GM10248 (cell line): ENCODE results near the gene KATNAL1.
A peak's percentile ranks its signal among the peaks of the same experiment; 100 is the strongest.
"Not testable (repeated sequence)": the region's sequence is repeated elsewhere in the genome, so short reads cannot be mapped to it uniquely, and the experiment has no call there.

ENCODE experiments used
- CTCF ChIA-PET: fragments of 300-600 bp; sonication (Branson Sonifier 250); formaldehyde crosslinking; extraction: SDS; loops from one replicate; lab custom pipeline; 2021; ENCODE audit warnings: antibody characterized with exemption; lab: Yijun Ruan, JAX
- POLR2A ChIA-PET: fragments of 350-650 bp; sonication (Branson Sonifier 250); formaldehyde crosslinking; extraction: SDS; loops from one replicate; lab custom pipeline; 2020; ENCODE audit warnings: antibody characterized with exemption; lab: Yijun Ruan, JAX
- DNase-seq: peaks from one replicate; pipeline ENCODE4 v3.0.0; 2012; ENCODE audit errors: extremely low spot score
- TF ChIP-seq, protein P1 (sequence below): IDR thresholded peaks from 2 replicates; pipeline ENCODE4 v1.5.1; 2012; ENCODE audit warnings: mild to moderate bottlenecking, low read depth; ENCODE audit errors: extremely low read depth, missing control alignments, control extremely low read depth

Gene KATNAL1

DNA sequence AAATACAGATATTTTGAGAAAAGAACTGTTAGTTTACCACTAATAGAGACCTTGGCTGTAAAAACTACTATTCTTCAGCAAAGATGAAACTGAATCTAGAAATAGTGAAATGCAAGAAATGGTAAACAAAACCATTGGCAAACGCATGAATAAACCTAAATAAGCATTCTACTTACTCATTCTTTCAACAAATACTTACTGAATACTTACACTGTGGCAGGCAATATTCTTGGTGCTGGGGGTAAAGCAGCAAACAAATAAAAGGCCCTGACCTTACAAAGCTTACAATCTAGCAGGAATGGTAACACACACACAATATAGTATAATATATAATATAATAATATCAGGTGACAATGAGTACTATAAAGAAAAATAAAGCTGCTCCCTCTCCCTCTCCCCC lies 38.7 kb downstream of the KATNAL1 start:
- ChIA-PET POLR2A (no interaction called here), CTCF (no interaction called here)
- TF ChIP-seq, protein P1, sequence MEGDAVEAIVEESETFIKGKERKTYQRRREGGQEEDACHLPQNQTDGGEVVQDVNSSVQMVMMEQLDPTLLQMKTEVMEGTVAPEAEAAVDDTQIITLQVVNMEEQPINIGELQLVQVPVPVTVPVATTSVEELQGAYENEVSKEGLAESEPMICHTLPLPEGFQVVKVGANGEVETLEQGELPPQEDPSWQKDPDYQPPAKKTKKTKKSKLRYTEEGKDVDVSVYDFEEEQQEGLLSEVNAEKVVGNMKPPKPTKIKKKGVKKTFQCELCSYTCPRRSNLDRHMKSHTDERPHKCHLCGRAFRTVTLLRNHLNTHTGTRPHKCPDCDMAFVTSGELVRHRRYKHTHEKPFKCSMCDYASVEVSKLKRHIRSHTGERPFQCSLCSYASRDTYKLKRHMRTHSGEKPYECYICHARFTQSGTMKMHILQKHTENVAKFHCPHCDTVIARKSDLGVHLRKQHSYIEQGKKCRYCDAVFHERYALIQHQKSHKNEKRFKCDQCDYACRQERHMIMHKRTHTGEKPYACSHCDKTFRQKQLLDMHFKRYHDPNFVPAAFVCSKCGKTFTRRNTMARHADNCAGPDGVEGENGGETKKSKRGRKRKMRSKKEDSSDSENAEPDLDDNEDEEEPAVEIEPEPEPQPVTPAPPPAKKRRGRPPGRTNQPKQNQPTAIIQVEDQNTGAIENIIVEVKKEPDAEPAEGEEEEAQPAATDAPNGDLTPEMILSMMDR: no peak
- DNase-seq: no peak

DNA sequence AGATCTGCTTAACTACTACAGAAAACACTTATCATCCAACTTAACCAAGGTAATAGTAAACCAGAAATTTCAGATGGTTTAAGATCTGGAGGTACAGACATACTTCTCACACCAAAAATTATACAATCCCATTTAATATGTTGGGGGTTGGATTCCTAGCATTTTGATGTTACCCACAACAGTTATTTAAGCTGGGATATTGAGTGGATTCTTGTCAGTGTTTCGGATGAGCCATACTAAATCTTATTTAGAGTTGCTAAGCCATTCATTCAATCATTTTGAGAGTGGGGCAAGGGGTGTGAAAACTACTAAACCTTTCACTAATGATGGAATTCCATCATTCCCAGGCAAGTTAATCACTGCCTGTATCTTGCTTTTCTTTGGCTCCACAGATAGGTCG lies 40.6 kb downstream of the KATNAL1 start:
- TF ChIP-seq, protein P1: no peak
- ChIA-PET POLR2A (no interaction called here), CTCF (no interaction called here)
- DNase-seq: no peak

DNA sequence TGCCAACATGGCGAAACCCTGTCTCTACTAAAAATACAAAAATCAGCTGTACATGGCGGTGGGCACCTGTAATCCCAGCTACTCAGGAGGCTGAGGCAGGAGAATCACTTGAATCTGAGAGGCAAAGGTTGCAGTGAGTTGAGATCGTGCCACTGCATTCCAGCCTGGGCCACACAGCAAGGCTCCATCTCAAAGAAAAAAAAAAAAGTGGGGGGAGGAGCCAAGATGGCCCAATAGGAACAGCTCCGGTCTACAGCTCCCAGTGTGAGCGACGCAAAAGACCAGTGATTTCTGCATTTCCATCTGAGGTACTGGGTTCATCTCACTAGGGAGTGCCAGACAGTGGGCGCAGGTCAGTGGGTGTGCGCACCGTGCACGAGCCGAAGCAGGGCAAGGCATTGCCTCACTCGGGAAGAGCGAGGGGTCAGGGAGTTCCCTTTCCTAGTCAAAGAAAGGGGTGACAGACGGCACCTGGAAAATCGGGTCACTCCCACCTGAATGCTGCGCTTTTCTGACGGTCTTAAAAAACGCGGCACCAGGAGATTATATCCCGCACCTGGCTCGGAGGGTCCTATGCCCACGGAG lies 48.1 kb downstream of the KATNAL1 start:
- DNase-seq: not testable (repeated sequence)
- POLR2A ChIA-PET: interaction anchor here (0.6 kb wide), 1 partner anchor 704 kb away, joined by 3 read pairs; no protein-coding TSS in a partner anchor
- CTCF ChIA-PET: interaction anchor here (1.7 kb wide), 1 partner anchor 20 kb away, joined by 5 read pairs; no protein-coding TSS in a partner anchor

DNA sequence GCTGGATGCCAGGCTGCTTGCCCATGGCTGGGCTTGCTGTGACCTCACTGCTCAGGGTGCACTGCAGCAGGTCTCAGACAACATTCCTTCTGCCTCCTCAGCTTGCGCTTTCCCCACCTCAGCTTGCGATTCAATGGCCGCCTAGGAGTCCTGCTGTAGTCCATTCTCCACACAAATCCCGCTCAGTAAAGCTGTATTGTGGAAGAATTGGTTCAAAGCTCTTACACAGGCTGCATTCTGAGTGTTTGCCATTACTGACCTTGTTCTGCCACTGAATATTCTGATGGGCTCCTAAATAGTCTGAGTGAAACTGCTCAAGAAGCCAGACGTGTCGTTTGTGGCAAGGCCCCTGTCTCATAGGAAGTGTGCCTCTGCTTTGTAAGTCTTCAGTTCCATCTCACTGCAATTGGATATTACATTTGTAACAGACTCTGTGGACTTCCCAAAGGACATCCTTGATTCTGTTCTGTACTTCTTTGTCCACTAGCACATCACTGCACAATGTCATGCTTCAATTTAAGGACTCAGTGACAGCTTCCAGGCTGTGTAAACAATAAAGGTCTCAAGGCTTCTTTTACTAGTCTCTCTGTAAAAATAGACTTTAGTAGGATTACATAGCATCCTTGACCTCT lies 49.8 kb downstream of the KATNAL1 start:
- DNase-seq: peak; percentile 28
- POLR2A ChIA-PET: no interaction called here
- TF ChIP-seq, protein P1: no peak
- CTCF ChIA-PET: no interaction called here

DNA sequence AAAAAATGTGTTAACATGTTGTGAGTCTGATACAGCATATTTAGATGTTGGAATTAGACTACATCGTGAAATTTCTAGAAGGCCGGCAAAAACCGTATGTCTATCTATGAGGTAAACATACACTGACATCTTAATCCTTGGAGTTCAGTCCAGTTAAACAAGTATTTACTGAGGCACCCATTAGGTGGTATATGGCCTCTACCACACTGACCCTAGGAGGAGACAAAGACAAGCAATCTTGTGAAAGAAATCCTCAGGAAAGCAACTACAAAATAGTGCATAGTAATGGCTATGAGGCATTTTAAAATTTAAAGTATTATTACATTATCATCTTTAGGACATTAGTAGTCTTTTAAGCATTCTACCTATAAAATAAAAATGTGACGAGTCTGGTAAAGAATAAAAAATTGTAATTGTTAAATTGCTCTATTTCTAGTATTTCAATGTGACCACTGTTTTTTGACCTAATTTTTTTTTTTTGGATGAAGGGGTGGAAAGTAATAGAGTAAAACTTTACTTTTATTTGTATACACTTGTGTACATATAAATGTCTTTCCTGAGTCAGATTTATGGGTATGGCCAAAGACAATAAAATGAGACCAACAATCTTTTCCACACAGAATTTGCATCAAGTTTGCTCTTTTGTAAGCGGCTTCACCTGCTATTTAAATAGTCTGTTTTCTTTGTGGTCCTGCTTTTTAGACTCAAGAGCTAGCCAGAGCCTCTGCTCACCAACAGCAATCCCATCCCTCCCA lies 50.5 kb downstream of the KATNAL1 start:
- ChIA-PET POLR2A (no interaction called here), CTCF (no interaction called here)
- TF ChIP-seq, protein P1: peak; percentile 16
- no peak for DNase-seq

DNA sequence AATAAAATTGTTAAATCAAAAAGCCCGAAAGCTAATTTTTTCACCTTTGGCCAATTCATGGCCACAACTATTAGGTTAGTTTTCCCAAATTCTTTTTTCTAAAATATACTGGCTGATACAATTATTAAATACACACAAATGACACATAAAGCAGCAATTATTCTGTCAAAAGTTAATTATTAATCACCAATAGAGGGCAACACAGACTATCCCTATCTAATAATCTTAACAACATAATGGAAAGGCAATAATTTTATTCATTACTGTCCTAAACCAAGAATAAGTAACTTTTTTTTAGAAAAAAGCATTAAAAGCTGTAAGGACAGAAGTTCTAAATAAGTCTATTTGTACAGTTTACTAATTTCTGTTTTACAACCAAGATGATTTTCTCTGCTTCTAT lies 51.7 kb downstream of the KATNAL1 start:
- CTCF ChIA-PET: no interaction called here
- TF ChIP-seq, protein P1: no peak
- no peak for DNase-seq
- POLR2A ChIA-PET: no interaction called here
